Cardiac fibroblast (primary cell): ENCODE measurements around the gene PAQR5.

Experiments used
- DNase-seq, 2 donors: peaks; one replicate each; pipeline versions ENCODE4 v3.0.0 to v3.0.0-alpha.2; 2010; ENCODE audit warnings: low read depth in 2 of 2
- H3K4me3 ChIP-seq, 2 donors: replicated peaks in 1 of 2; 1 replicate in 1 of 2; 2 replicates in 1 of 2; pipeline ENCODE4 v1.5.1; 2011; ENCODE audit warnings: low read depth in 2 of 2, low read length in 2 of 2, mild to moderate bottlenecking in 2 of 2, moderate library complexity in 1 of 2
- TF ChIP-seq, protein P1 (sequence below): IDR thresholded peaks from one replicate; pipeline ENCODE4 v1.5.1; 2011; ENCODE audit warnings: low read depth, mild to moderate bottlenecking, low read length, inconsistent platforms

Gene PAQR5

DNA sequence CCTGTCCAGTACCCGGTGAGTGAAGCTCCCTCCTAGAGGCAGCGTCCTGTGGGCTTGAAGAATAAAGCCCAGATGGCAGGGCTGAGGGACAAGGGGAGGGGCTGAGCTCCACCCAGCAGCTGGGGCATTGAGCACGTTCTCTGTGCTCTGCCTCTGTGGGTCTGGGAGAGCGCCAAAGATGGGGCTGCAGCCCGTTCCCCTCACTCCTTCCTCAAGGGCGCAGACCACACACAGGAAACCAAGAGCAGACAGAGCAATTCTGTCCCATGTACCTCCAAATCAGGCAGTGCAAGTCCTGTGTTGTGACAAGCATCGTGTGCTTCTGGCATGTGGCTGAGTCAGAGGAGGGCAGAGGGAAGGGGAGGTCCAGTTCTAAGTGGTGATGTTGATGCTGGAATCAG lies 99.8 kb downstream of the PAQR5 start:
- H3K4me3 ChIP-seq, result no peak overlapping the region
- DNase-seq, result peak in 1 of 2 donors; percentile 38
- TF ChIP-seq, protein P1, sequence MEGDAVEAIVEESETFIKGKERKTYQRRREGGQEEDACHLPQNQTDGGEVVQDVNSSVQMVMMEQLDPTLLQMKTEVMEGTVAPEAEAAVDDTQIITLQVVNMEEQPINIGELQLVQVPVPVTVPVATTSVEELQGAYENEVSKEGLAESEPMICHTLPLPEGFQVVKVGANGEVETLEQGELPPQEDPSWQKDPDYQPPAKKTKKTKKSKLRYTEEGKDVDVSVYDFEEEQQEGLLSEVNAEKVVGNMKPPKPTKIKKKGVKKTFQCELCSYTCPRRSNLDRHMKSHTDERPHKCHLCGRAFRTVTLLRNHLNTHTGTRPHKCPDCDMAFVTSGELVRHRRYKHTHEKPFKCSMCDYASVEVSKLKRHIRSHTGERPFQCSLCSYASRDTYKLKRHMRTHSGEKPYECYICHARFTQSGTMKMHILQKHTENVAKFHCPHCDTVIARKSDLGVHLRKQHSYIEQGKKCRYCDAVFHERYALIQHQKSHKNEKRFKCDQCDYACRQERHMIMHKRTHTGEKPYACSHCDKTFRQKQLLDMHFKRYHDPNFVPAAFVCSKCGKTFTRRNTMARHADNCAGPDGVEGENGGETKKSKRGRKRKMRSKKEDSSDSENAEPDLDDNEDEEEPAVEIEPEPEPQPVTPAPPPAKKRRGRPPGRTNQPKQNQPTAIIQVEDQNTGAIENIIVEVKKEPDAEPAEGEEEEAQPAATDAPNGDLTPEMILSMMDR, result no peak

DNA sequence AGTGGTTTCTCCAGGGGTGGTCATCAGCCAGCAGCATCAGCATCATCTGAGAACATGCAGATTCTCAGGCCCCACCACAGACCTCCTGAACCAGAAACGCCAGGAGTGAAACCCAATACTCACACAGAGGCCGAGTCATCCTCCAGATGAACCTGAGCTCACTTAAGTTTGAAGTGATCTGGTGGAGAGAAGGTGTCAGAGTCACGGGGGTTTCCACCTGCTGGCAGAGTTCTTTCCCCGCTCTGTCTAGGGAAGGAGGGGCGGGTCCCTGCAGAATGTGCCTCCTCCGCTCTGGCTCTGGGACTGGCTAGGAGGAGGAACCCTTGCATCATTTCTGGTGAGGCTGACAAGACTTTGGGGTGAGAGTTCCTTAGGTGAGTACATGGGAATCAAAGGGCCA lies 102.1 kb downstream of the PAQR5 start:
- no peak overlapping the region for H3K4me3 ChIP-seq
- TF ChIP-seq, protein P1, result no peak
- no peak for DNase-seq

DNA sequence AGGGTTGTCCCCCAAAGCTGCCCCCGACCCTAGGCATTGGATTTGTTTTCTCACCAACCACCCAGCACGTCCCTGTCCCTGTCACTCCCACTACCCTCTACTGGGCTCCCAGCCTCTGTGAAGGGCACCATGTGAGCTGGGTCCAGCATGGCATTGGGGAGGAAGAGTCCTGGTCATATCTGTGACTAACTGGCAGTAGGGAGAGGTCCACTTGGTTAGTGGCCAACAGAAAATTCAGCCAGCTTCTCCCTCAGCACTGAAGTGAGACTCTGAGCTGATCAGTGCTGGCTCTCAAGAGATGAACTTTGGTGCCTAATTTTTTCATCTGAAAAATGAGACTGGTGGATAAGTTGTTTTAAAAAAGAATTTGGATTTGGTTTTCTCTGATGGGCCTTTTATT lies 104.1 kb downstream of the PAQR5 start:
- TF ChIP-seq, protein P1, result no peak
- no peak overlapping the region for H3K4me3 ChIP-seq
- no peak for DNase-seq

GRCh38 chr15:69403594-69403993 lies 104.9 kb downstream of the PAQR5 start:
- TF ChIP-seq, protein P1, result no peak
- DNase-seq, result peak; percentile 80 to 88
- no peak overlapping the region for H3K4me3 ChIP-seq

- TF ChIP-seq, protein P1, result no peak
- no peak for DNase-seq
- H3K4me3 ChIP-seq, result no peak overlapping the region
These were observed 106.4 kb downstream of the PAQR5 start for GRCh38 chr15:69405110-69405509.

DNA sequence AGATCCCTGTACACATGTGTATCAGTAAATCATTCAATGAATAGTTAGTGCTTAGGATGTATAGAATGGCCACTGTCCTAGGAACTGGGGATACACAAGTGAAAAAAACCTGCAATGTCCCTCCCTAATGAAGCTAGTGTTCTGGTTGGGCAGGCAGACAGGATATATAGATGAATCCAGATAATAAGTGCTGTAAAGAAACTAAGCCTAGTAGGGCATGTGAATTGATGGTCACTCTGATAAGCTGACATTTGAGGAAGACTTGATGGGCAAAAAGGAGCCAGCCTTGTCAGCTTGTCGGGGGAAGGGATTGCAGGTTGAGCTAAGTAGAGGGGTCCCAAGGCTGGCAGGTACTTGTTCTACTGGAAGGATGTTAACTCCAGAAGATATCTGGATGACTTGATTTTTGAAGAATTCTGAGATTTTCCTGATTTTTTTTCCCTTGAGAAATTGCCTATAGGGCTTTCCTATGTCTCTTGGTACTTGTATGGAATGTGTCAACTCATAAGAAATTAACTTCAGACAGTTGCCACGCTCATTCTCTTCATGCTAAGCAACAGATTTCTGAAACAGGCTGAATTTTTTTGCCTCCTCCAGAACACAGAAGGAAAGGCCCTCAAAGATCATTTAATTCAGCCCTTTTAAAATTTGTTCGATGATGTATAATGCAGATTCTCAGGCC lies 109.1 kb downstream of the PAQR5 start:
- TF ChIP-seq, protein P1, result no peak
- no peak for DNase-seq
- H3K4me3 ChIP-seq, result no peak overlapping the region

DNA sequence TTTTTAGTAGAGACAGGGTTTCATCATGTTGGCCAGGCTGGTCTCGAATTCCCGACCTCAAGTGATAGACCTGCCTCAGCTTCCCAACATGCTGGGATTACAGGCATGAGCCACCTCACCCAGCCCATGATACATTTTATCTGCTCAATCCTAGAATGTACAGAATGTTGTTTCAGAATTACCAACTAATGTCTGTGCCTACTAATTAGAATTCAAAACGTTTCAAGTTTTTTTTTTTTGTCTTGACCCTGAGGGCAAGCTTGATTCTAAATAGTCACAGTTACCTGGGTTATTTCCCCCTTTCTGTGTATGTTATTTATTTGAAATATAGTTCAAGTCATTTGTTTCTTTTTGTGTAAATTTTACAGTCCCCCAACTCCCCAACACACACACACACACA lies 110.1 kb downstream of the PAQR5 start:
- no peak overlapping the region for H3K4me3 ChIP-seq
- no peak for DNase-seq
- TF ChIP-seq, protein P1, result no peak
